Prostate gland (tissue), 2 donors: ENCODE data around the gene DNTT.

Source experiments
- POLR2A ChIP-seq: fragments of 450-650 bp; IDR thresholded peaks from one replicate; pipeline ENCODE4 v1.6.1; 2016; ENCODE audit warnings: antibody characterized with exemption, mild to moderate bottlenecking
- TF ChIP-seq, protein P1 (sequence below), 4 experiments: fragments of 200-600 bp in 2 of 4; fragments of 450-650 bp in 2 of 4; sonication (generic) in 2 of 4; IDR thresholded peaks; 1 replicate in 3 of 4; 2 replicates in 1 of 4; pipeline ENCODE4 v1.5.1; 2016 to 2019; ENCODE audit warnings: antibody characterized with exemption in 4 of 4, mild to moderate bottlenecking in 2 of 4, moderate library complexity in 2 of 4

DNA sequence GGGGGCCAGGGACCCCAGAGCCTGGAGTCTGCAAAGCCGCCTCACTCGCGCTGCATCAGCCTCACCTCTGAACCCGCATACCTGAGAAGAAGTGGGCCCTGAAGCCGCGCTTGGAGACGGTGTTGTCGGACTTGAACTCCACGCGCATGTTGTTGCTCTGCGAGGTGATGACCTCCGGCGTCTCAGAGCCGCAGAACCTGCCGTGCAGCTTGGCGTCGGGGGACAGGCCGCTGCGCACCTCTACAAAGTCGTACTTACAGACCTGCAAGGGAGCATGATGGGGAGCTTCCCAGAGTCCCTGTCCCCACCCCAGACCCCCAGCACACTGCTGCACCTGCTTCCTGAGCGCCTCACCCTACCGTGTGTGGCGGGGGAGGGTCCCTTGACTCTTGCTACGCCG is 80.3 kb downstream of the DNTT start:
- TF ChIP-seq POLR2A: no peak
- TF ChIP-seq, protein P1, sequence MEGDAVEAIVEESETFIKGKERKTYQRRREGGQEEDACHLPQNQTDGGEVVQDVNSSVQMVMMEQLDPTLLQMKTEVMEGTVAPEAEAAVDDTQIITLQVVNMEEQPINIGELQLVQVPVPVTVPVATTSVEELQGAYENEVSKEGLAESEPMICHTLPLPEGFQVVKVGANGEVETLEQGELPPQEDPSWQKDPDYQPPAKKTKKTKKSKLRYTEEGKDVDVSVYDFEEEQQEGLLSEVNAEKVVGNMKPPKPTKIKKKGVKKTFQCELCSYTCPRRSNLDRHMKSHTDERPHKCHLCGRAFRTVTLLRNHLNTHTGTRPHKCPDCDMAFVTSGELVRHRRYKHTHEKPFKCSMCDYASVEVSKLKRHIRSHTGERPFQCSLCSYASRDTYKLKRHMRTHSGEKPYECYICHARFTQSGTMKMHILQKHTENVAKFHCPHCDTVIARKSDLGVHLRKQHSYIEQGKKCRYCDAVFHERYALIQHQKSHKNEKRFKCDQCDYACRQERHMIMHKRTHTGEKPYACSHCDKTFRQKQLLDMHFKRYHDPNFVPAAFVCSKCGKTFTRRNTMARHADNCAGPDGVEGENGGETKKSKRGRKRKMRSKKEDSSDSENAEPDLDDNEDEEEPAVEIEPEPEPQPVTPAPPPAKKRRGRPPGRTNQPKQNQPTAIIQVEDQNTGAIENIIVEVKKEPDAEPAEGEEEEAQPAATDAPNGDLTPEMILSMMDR (IDR thresholded peaks at IDR 0.05): no peak
